IPS-18a (cell line): ENCODE data around the gene FILIP1L.

Experiments used
- H3K27ac ChIP-seq: one replicate; pipeline ENCODE4 v1.5.1; 2013; ENCODE audit warnings: low read length
- H3K27me3 ChIP-seq: one replicate; pipeline ENCODE4 v1.6.1; 2013; ENCODE audit warnings: mild to moderate bottlenecking, low read length; ENCODE audit not compliant: control insufficient read depth, insufficient read depth
- H3K36me3 ChIP-seq: one replicate; pipeline ENCODE4 v1.6.1; 2013; ENCODE audit warnings: low read depth, low read length; ENCODE audit not compliant: control insufficient read depth
- H3K4me1 ChIP-seq: one replicate; pipeline ENCODE4 v1.6.1; 2013; ENCODE audit warnings: low read depth, low read length; ENCODE audit not compliant: control insufficient read depth
- H3K4me3 ChIP-seq: one replicate; pipeline ENCODE4 v1.5.1; 2013; ENCODE audit warnings: low read length
- H3K9ac ChIP-seq: one replicate; pipeline ENCODE4 v1.6.1; 2013; ENCODE audit warnings: mild to moderate bottlenecking, low read length, moderate library complexity
- H3K9me3 ChIP-seq: one replicate; pipeline ENCODE4 v1.6.1; 2013; ENCODE audit warnings: low read depth, low read length; ENCODE audit not compliant: control insufficient read depth

Gene FILIP1L

GRCh38 chr3:100032243-100032642 lies 82.1 kb downstream of the FILIP1L start:
- no peak overlapping the region for H3K4me3 ChIP-seq
- no peak overlapping the region for H3K27ac ChIP-seq
- no peaks in the 10 kb centered on the region for H3K27me3 ChIP-seq
- H3K4me1 ChIP-seq, result peaks cover 3% of the 10 kb centered on the region
- no peaks in the 10 kb centered on the region for H3K36me3 ChIP-seq
- H3K9ac ChIP-seq, result no peak overlapping the region
- no peaks in the 10 kb centered on the region for H3K9me3 ChIP-seq

- no peaks in the 10 kb centered on the region for H3K27me3 ChIP-seq
- no peak overlapping the region for H3K27ac ChIP-seq
- H3K4me1 ChIP-seq, result peaks cover 3% of the 10 kb centered on the region
- H3K4me3 ChIP-seq, result no peak overlapping the region
- no peak overlapping the region for H3K9ac ChIP-seq
- H3K36me3 ChIP-seq, result no peaks in the 10 kb centered on the region
- no peaks in the 10 kb centered on the region for H3K9me3 ChIP-seq
These were observed 83.3 kb downstream of the FILIP1L start for GRCh38 chr3:100030914-100031425.

- H3K27me3 ChIP-seq, result no peaks in the 10 kb centered on the region
- H3K27ac ChIP-seq, result no peak overlapping the region
- H3K9me3 ChIP-seq, result no peaks in the 10 kb centered on the region
- H3K36me3 ChIP-seq, result no peaks in the 10 kb centered on the region
- peaks cover 3% of the 10 kb centered on the region for H3K4me1 ChIP-seq
- no peak overlapping the region for H3K4me3 ChIP-seq
- no peak overlapping the region for H3K9ac ChIP-seq
These were observed 84.0 kb downstream of the FILIP1L start for GRCh38 chr3:100030346-100030745.

GRCh38 chr3:100029689-100030088 lies 84.6 kb downstream of the FILIP1L start:
- H3K9ac ChIP-seq, result no peak overlapping the region
- H3K27me3 ChIP-seq, result no peaks in the 10 kb centered on the region
- H3K9me3 ChIP-seq, result no peaks in the 10 kb centered on the region
- H3K4me3 ChIP-seq, result no peak overlapping the region
- H3K27ac ChIP-seq, result no peak overlapping the region
- H3K36me3 ChIP-seq, result no peaks in the 10 kb centered on the region
- H3K4me1 ChIP-seq, result peaks cover 3% of the 10 kb centered on the region

GRCh38 chr3:100029052-100029451 lies 85.2 kb downstream of the FILIP1L start:
- Histone ChIP-seq H3K9me3 (no peaks in the 10 kb centered on the region), H3K36me3 (no peaks in the 10 kb centered on the region), H3K27ac (no peak overlapping the region), H3K4me1 (peaks cover 3% of the 10 kb centered on the region), H3K4me3 (no peak overlapping the region), H3K9ac (no peak overlapping the region), H3K27me3 (no peaks in the 10 kb centered on the region)

- H3K27me3 ChIP-seq, result no peaks in the 10 kb centered on the region
- H3K9ac ChIP-seq, result no peak overlapping the region
- peaks cover 3% of the 10 kb centered on the region for H3K4me1 ChIP-seq
- no peak overlapping the region for H3K27ac ChIP-seq
- H3K36me3 ChIP-seq, result no peaks in the 10 kb centered on the region
- no peak overlapping the region for H3K4me3 ChIP-seq
- H3K9me3 ChIP-seq, result no peaks in the 10 kb centered on the region
These were observed 87.0 kb downstream of the FILIP1L start for GRCh38 chr3:100027321-100027720.

- Histone ChIP-seq H3K27me3 (no peaks in the 10 kb centered on the region), H3K27ac (no peak overlapping the region), H3K4me1 (no peaks in the 10 kb centered on the region), H3K36me3 (no peaks in the 10 kb centered on the region), H3K9ac (no peak overlapping the region), H3K4me3 (no peak overlapping the region), H3K9me3 (no peaks in the 10 kb centered on the region)
These were observed 89.6 kb downstream of the FILIP1L start for GRCh38 chr3:100024520-100025303.

- Histone ChIP-seq H3K9ac (no peak overlapping the region), H3K36me3 (no peaks in the 10 kb centered on the region), H3K4me3 (no peak overlapping the region), H3K27me3 (no peaks in the 10 kb centered on the region), H3K27ac (no peak overlapping the region), H3K4me1 (no peaks in the 10 kb centered on the region), H3K9me3 (no peaks in the 10 kb centered on the region)
These were observed 90.7 kb downstream of the FILIP1L start for GRCh38 chr3:100023595-100023994.

GRCh38 chr3:100023150-100023549 lies 91.2 kb downstream of the FILIP1L start:
- no peak overlapping the region for H3K27ac ChIP-seq
- no peak overlapping the region for H3K4me3 ChIP-seq
- no peaks in the 10 kb centered on the region for H3K36me3 ChIP-seq
- no peak overlapping the region for H3K9ac ChIP-seq
- H3K4me1 ChIP-seq, result no peaks in the 10 kb centered on the region
- no peaks in the 10 kb centered on the region for H3K27me3 ChIP-seq
- H3K9me3 ChIP-seq, result no peaks in the 10 kb centered on the region

- no peaks in the 10 kb centered on the region for H3K4me1 ChIP-seq
- no peaks in the 10 kb centered on the region for H3K36me3 ChIP-seq
- no peak overlapping the region for H3K27ac ChIP-seq
- H3K9me3 ChIP-seq, result no peaks in the 10 kb centered on the region
- H3K9ac ChIP-seq, result no peak overlapping the region
- H3K4me3 ChIP-seq, result no peak overlapping the region
- no peaks in the 10 kb centered on the region for H3K27me3 ChIP-seq
These were observed 91.8 kb downstream of the FILIP1L start for GRCh38 chr3:100022506-100022905.

- H3K27me3 ChIP-seq, result no peaks in the 10 kb centered on the region
- H3K9me3 ChIP-seq, result no peaks in the 10 kb centered on the region
- no peak overlapping the region for H3K4me3 ChIP-seq
- H3K27ac ChIP-seq, result no peak overlapping the region
- H3K36me3 ChIP-seq, result no peaks in the 10 kb centered on the region
- no peak overlapping the region for H3K9ac ChIP-seq
- H3K4me1 ChIP-seq, result peaks cover 6% of the 10 kb centered on the region
These were observed 93.2 kb downstream of the FILIP1L start for GRCh38 chr3:100020876-100021644.
